ENCODE measurements around the gene RFC3.

The RFC3 gene

DNA sequence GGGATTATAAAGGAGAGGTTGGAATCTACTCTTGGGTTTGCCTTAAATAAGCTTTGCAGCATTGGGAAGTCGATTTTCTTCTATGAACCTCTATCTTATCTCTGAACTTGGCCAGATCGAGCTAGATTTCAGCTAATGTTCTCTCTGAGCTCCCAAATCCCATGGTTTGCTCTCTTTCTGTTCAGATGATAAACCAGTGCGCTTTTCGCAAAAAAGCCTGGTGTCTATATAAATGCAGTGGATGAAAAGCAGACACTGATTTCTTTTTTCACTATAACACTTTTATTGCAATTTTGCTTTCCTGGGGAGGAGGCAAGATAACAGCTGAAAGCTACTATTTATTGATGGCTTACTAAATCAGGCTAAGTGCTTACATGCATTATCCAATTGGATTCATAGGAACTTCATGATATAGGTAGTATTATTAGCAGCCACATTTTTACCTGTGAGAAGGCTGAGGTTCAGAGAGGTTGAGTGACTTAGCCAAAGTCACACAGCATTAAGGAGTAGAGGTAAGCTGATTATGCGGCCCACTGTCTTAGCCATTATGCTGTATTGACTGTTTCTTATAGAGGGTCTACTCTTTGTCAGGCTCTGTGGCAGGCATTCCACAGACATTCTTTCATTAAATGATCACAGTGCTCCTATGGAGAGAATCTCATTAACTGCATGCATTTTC, 58.9 kb downstream of the RFC3 start:
- DNase-seq (ENCODE audit: low spot score) = no peak
- TF ChIP-seq, protein P1, sequence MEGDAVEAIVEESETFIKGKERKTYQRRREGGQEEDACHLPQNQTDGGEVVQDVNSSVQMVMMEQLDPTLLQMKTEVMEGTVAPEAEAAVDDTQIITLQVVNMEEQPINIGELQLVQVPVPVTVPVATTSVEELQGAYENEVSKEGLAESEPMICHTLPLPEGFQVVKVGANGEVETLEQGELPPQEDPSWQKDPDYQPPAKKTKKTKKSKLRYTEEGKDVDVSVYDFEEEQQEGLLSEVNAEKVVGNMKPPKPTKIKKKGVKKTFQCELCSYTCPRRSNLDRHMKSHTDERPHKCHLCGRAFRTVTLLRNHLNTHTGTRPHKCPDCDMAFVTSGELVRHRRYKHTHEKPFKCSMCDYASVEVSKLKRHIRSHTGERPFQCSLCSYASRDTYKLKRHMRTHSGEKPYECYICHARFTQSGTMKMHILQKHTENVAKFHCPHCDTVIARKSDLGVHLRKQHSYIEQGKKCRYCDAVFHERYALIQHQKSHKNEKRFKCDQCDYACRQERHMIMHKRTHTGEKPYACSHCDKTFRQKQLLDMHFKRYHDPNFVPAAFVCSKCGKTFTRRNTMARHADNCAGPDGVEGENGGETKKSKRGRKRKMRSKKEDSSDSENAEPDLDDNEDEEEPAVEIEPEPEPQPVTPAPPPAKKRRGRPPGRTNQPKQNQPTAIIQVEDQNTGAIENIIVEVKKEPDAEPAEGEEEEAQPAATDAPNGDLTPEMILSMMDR (IDR thresholded peaks at IDR 0.05; ENCODE audit: borderline replicate concordance, control extremely low read depth, extremely low read depth, insufficient read depth, missing control alignments) = no peak
- in situ Hi-C loops (cut with MboI; ENCODE audit: low sequenced_read_pairs, unreplicated experiment) = no loop called here

DNA sequence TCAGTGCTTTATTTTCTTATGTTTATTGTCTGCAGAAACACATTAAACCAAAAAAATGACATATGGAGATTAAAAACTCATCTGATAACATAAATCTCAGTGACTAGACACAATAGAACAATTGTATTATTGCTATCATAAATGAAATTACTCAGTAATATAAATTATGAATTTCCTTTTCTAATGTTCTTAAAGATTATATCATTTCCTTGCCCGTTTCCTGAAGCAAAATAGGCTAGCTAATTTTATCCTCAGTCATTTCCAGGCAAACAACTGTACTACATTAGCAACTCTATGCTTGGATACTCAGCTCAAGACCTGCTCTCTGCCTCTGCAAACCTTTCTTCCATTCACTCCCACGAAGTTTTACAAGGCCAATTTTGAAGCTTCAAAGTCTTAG, 61.2 kb downstream of the RFC3 start:
- no peak for DNase-seq (ENCODE audit: low spot score)
- in situ Hi-C loops (cut with MboI; ENCODE audit: low sequenced_read_pairs, unreplicated experiment) = no loop called here
- TF ChIP-seq, protein P1 (IDR thresholded peaks at IDR 0.05; ENCODE audit: borderline replicate concordance, control extremely low read depth, extremely low read depth, insufficient read depth, missing control alignments) = no peak

DNA sequence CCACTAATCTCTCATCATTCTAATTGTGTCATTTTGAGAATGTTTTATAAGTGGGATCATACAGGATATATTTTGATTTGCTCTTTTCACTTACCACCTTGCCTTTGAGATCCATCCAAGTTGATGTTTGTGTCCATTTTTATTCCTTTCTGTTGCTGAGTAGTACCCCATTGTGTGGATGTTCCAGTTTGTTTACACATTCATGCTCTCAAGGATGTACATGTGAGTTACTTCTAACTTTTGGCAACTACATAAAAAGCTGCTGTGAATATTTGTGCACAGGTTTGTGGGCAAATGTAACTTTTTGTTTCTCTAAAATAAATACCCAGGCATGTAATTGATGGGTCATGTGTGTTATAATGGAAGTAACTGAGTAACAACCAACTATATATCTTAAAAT, 64.9 kb downstream of the RFC3 start:
- no peak for DNase-seq (ENCODE audit: low spot score)
- in situ Hi-C loops (cut with MboI; ENCODE audit: low sequenced_read_pairs, unreplicated experiment) = no loop called here
- TF ChIP-seq, protein P1 (IDR thresholded peaks at IDR 0.05; ENCODE audit: borderline replicate concordance, control extremely low read depth, extremely low read depth, insufficient read depth, missing control alignments) = no peak

DNA sequence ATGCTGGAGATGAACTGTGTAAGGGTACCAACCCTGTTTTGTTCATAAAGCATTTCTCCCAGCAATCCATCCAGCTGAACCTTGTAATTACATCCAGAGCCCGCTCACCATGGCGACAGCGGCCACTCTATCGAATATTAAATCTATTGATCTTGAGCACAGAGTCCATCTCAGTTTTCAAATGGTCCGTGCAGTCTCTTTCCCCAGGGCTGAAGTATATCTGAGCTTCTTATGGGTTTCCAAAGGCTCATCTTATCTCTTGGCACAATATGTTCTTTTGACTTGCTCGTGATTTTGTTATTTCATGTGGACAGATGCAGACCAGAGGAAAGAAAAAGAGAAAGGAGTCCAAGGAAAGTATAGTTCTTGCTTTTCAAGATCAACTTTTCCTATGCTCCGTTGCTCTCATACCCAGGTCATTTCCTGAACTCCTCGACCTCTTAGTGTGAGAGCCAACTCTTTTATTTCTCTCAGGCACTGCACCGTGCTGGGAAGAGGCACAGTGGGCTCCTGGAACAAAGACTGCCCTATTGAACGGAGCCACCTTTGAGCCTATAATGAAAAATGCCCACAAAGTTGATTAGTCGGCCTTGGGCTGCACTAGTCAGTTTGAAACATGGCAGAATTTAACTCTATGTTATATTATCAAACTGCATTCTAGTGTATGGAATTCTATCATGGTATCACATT, 66.7 kb downstream of the RFC3 start:
- TF ChIP-seq, protein P1 (IDR thresholded peaks at IDR 0.05; ENCODE audit: borderline replicate concordance, control extremely low read depth, extremely low read depth, insufficient read depth, missing control alignments) = no peak
- in situ Hi-C loops (cut with MboI; ENCODE audit: low sequenced_read_pairs, unreplicated experiment) = no loop called here
- DNase-seq (ENCODE audit: low spot score) = no peak
